ENCODE results near the gene NUDC.

GRCh38 chr1:26972390-26972789 lies 50.8 kb downstream of the NUDC start:
- TF ChIP-seq CTCF (IDR thresholded peaks at IDR 0.05) (no peak), POLR2A (IDR thresholded peaks at IDR 0.05) (no peak)

Data from body of pancreas (tissue), 4 donors.